Measurements from ENCODE around the gene AHI1. TPM values are rescaled to one million over a fixed set of nuclear protein-coding genes. Genes with fewer than 3 reads are reported as not detected.

The AHI1 gene
- total and polyA plus RNA-seq, 2 donors, result 11.5 to 21.0 TPM

DNA sequence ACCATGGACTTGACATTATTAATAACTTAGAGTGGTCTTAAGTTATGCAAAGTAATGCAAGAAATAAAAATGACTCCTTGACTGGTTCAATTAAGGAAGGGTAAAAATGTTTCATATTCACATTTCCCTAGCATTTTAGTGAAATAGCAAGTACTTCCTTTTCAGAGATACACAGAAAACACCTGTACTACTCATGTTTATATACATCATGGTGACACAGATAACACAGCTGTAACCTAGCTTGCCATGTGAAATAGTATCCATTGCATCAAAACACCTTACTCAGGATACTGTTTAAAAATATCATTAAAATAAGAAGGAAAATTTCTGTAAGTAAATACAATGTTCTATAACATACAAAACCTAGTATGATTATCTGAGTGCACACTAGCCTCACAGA lies 102.4 kb downstream of the AHI1 start:
- peak; percentile 32 to 77 (median 55) for DNase-seq (ENCODE audit: low read depth in 6 of 9, low spot score in 9 of 9)
- Histone ChIP-seq H3K27me3 (ENCODE audit: control insufficient read depth in 2 of 2, insufficient read depth in 1 of 2, low read length in 1 of 2) (no peaks in the 10 kb centered on the region), H3K27ac (ENCODE audit: low read depth in 1 of 2, low read length in 1 of 2) (peak overlapping the region in 1 of 2 donors; percentile 90), H3K4me3 (ENCODE audit: low read length in 2 of 2) (no peak overlapping the region), H3K9me3 (ENCODE audit: control insufficient read depth in 2 of 2, insufficient read depth in 1 of 2, low read length in 1 of 2) (no peaks in the 10 kb centered on the region), H3K36me3 (ENCODE audit: control insufficient read depth in 2 of 2, insufficient read depth in 2 of 2, low read length in 1 of 2) (no peaks in the 10 kb centered on the region), H3K4me1 (ENCODE audit: control insufficient read depth in 2 of 2, insufficient read depth in 2 of 2, low read length in 2 of 2) (peaks cover 0 to 3% of the 10 kb centered on the region in 2 donors)

DNA sequence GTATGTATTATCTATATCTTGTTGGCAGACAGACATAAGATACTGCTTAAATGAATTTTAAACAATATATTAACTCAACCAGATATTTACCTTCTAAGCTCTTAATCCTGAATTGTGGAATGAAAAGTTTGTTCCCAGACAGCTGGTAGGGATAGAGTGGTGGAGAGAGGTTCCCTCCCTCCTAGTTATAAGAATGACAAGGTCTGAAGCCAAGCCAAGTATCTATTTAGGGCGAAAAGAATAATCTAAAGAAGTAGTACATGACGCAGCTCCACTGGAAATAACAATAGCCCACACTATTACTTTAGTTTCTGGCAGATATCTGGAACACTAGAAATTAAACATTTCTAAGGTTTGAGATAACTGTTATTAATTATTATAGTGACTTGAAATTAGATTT lies 104.3 kb downstream of the AHI1 start:
- Histone ChIP-seq H3K4me1 (ENCODE audit: control insufficient read depth in 2 of 2, insufficient read depth in 2 of 2, low read length in 2 of 2) (peaks cover 0 to 3% of the 10 kb centered on the region in 2 donors), H3K4me3 (ENCODE audit: low read length in 2 of 2) (no peak overlapping the region), H3K9me3 (ENCODE audit: control insufficient read depth in 2 of 2, insufficient read depth in 1 of 2, low read length in 1 of 2) (no peaks in the 10 kb centered on the region), H3K27me3 (ENCODE audit: control insufficient read depth in 2 of 2, insufficient read depth in 1 of 2, low read length in 1 of 2) (no peaks in the 10 kb centered on the region), H3K36me3 (ENCODE audit: control insufficient read depth in 2 of 2, insufficient read depth in 2 of 2, low read length in 1 of 2) (no peaks in the 10 kb centered on the region), H3K27ac (ENCODE audit: low read depth in 1 of 2, low read length in 1 of 2) (no peak overlapping the region)
- no peak for DNase-seq (ENCODE audit: low read depth in 6 of 9, low spot score in 9 of 9)
- whole genome bisulfite sequencing, result 94% methylated on average over 2 of the region's 2 CpGs

DNA sequence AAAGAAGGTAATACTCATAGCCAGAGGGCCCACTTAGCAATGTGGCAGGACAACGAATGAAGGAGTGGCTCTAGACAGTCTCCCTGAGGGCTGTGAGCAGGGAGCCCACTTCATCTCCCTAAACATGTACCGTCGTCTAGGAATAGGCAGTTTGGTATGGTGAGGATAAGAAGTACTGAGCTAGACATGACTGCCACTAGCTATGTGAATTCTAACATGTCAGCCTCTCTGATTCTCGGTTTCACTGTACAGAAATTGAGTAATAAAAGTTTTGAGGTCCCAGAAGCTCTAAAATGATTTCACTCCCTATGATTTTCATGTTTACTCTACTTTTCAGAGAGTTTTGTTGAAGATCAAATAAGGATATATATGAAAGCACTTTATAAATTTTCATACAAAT lies 107.1 kb downstream of the AHI1 start:
- Histone ChIP-seq H3K9me3 (ENCODE audit: control insufficient read depth in 2 of 2, insufficient read depth in 1 of 2, low read length in 1 of 2) (no peaks in the 10 kb centered on the region), H3K36me3 (ENCODE audit: control insufficient read depth in 2 of 2, insufficient read depth in 2 of 2, low read length in 1 of 2) (no peaks in the 10 kb centered on the region), H3K4me3 (ENCODE audit: low read length in 2 of 2) (no peak overlapping the region), H3K27ac (ENCODE audit: low read depth in 1 of 2, low read length in 1 of 2) (no peak overlapping the region), H3K27me3 (ENCODE audit: control insufficient read depth in 2 of 2, insufficient read depth in 1 of 2, low read length in 1 of 2) (no peaks in the 10 kb centered on the region), H3K4me1 (ENCODE audit: control insufficient read depth in 2 of 2, insufficient read depth in 2 of 2, low read length in 2 of 2) (peaks cover 0 to 3% of the 10 kb centered on the region in 2 donors)
- DNase-seq (ENCODE audit: low read depth in 6 of 9, low spot score in 9 of 9), result no peak
- 99% methylated on average over 4 of the region's 4 CpGs for WGBS

DNA sequence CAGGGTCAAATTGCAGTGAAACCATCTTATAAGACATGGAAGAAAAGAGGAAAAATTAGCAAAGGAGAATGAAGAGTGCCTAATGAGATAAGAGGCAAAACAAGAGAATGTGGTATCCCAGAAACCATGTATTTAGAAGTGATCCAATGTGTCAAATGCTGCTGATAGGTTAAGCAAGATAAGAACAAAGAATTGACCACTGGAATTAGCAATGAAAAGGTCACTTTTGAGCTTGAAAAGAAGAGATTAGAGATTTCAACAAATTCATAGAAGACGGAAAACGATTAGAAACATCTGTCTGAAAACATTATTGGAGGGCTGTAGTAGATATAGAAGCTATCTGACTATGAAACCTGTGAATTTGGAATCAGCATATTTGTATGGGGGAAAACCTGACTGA lies 112.2 kb downstream of the AHI1 start:
- 97% methylated on average over 2 of the region's 2 CpGs for WGBS
- no peak for DNase-seq (ENCODE audit: low read depth in 6 of 9, low spot score in 9 of 9)
- Histone ChIP-seq H3K4me3 (ENCODE audit: low read length in 2 of 2) (no peak overlapping the region), H3K4me1 (ENCODE audit: control insufficient read depth in 2 of 2, insufficient read depth in 2 of 2, low read length in 2 of 2) (no peaks in the 10 kb centered on the region), H3K27me3 (ENCODE audit: control insufficient read depth in 2 of 2, insufficient read depth in 1 of 2, low read length in 1 of 2) (no peaks in the 10 kb centered on the region), H3K27ac (ENCODE audit: low read depth in 1 of 2, low read length in 1 of 2) (no peak overlapping the region), H3K9me3 (ENCODE audit: control insufficient read depth in 2 of 2, insufficient read depth in 1 of 2, low read length in 1 of 2) (no peaks in the 10 kb centered on the region), H3K36me3 (ENCODE audit: control insufficient read depth in 2 of 2, insufficient read depth in 2 of 2, low read length in 1 of 2) (no peaks in the 10 kb centered on the region)

DNA sequence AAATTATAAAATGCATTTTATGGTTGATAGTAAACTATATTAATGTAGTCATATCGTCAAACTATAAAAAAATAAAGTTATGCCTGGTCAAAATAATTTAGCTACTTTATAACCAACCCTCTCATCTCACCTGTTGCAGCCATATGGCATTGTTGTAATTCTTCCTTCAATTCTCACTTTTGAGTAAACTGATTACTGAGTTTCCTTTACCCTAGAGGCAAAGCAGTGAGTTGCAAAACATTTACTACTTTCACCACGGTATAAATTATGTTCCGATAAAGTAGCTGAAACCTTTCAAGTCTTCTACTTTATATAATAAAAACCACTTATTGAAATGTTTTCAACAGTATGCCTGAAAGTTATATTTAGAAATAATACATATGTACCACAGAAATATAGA lies 113.8 kb downstream of the AHI1 start:
- Histone ChIP-seq H3K4me3 (ENCODE audit: low read length in 2 of 2) (no peak overlapping the region), H3K27me3 (ENCODE audit: control insufficient read depth in 2 of 2, insufficient read depth in 1 of 2, low read length in 1 of 2) (no peaks in the 10 kb centered on the region), H3K9me3 (ENCODE audit: control insufficient read depth in 2 of 2, insufficient read depth in 1 of 2, low read length in 1 of 2) (no peaks in the 10 kb centered on the region), H3K27ac (ENCODE audit: low read depth in 1 of 2, low read length in 1 of 2) (no peak overlapping the region), H3K4me1 (ENCODE audit: control insufficient read depth in 2 of 2, insufficient read depth in 2 of 2, low read length in 2 of 2) (no peaks in the 10 kb centered on the region), H3K36me3 (ENCODE audit: control insufficient read depth in 2 of 2, insufficient read depth in 2 of 2, low read length in 1 of 2) (no peaks in the 10 kb centered on the region)
- DNase-seq (ENCODE audit: low read depth in 6 of 9, low spot score in 9 of 9), result no peak
- 96% methylated on average over 3 of the region's 3 CpGs for WGBS

DNA sequence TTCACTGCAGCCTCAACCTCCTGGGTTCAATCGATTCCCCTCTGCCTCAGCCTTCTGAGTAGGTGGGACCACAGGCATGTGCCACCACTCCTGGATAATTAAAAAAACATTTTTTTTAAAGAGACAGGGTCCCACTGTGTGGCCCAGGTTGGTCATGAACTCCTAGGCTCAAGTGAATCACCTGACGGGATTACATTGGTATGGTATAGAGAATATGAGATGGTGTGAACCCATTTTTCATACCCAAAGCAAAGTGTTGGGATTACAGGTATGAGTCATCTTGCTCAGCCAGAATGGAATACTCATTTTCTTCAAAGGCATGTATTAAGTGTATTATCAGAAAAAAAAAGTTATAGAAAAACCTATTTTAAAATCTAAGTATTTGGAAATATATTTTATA lies 114.2 kb downstream of the AHI1 start:
- 95% methylated on average over 2 of the region's 2 CpGs for WGBS
- no peaks in the 10 kb centered on the region for H3K27me3 ChIP-seq (ENCODE audit: control insufficient read depth in 2 of 2, insufficient read depth in 1 of 2, low read length in 1 of 2)

DNA sequence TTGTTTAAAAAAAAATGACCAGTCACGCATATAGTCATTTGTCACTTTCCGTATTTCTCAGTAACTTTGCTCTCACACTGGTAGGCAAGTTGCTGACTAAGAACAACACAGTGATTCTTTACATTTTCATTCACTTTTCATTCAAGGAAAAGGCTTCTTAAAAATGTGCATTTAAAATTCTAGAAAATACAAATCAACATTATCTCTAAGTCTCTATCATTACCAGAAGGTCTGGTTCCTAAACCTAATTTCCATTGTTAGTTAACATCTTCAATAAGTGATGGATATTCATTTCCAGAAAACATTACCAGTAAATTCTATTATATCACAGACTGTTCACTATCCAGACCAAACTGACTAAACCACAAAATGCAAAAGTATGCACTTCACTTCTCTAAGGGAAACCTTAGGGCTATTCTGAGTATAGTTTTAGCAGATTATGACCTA lies 115.3 kb downstream of the AHI1 start:
- H3K4me3 ChIP-seq (ENCODE audit: low read length in 2 of 2), result no peak overlapping the region
- no peaks in the 10 kb centered on the region for H3K27me3 ChIP-seq (ENCODE audit: control insufficient read depth in 2 of 2, insufficient read depth in 1 of 2, low read length in 1 of 2)
- no peak for DNase-seq (ENCODE audit: low read depth in 6 of 9, low spot score in 9 of 9)
- no peaks in the 10 kb centered on the region for H3K9me3 ChIP-seq (ENCODE audit: control insufficient read depth in 2 of 2, insufficient read depth in 1 of 2, low read length in 1 of 2)
- no peaks in the 10 kb centered on the region for H3K36me3 ChIP-seq (ENCODE audit: control insufficient read depth in 2 of 2, insufficient read depth in 2 of 2, low read length in 1 of 2)
- no peaks in the 10 kb centered on the region for H3K4me1 ChIP-seq (ENCODE audit: control insufficient read depth in 2 of 2, insufficient read depth in 2 of 2, low read length in 2 of 2)
- H3K27ac ChIP-seq (ENCODE audit: low read depth in 1 of 2, low read length in 1 of 2), result no peak overlapping the region
- WGBS, result 68% methylated on average over 2 of the region's 2 CpGs

More for the DNA sequence above, 114.2 kb downstream of the AHI1 start:
- Histone ChIP-seq H3K27ac (ENCODE audit: low read depth in 1 of 2, low read length in 1 of 2) (no peak overlapping the region), H3K4me3 (ENCODE audit: low read length in 2 of 2) (no peak overlapping the region), H3K36me3 (ENCODE audit: control insufficient read depth in 2 of 2, insufficient read depth in 2 of 2, low read length in 1 of 2) (no peaks in the 10 kb centered on the region), H3K4me1 (ENCODE audit: control insufficient read depth in 2 of 2, insufficient read depth in 2 of 2, low read length in 2 of 2) (no peaks in the 10 kb centered on the region), H3K9me3 (ENCODE audit: control insufficient read depth in 2 of 2, insufficient read depth in 1 of 2, low read length in 1 of 2) (no peaks in the 10 kb centered on the region)
- no peak for DNase-seq (ENCODE audit: low read depth in 6 of 9, low spot score in 9 of 9)

DNA sequence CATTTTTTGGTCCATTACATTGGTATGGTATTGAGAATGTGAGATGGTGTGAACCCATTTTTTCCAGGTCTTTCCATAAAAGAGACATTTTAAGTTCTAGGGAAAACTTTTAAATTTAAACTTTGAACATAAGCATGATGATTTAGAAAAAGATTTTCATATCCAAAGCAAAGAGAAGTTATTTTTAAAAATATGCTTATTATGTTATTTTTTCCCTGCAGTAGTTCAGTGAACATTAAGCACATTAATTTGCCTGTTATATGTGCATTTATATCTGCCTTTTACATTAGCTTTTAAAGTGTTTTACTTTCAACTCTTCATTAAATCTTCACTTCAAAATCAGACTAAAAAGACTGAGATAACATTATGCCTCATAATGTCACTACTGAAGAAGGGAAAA lies 116.7 kb downstream of the AHI1 start:
- Histone ChIP-seq H3K4me1 (ENCODE audit: control insufficient read depth in 2 of 2, insufficient read depth in 2 of 2, low read length in 2 of 2) (no peaks in the 10 kb centered on the region), H3K27me3 (ENCODE audit: control insufficient read depth in 2 of 2, insufficient read depth in 1 of 2, low read length in 1 of 2) (no peaks in the 10 kb centered on the region)
- no peak for DNase-seq (ENCODE audit: low read depth in 6 of 9, low spot score in 9 of 9)

DNA sequence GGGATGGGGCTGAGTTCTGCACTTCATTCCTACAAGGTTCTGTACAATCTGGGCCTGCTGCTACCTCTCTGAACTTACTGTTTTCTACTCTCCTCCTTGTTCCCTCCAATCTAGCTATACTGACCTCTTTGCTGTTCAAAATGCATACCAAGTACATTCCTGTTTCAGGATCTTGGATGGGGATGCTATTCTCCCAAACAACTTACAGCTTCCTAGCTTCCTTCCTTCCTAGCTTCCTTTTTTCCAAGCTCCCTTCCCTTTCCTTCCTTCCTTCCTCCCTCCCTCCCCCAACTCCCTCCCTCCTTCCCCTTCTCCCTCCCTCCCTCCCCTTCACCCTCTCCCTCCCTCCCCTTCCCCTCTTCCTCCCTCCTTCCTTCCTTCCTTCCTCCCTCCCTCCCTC lies 117.9 kb downstream of the AHI1 start:
- DNase-seq (ENCODE audit: low read depth in 6 of 9, low spot score in 9 of 9), result no peak
- H3K36me3 ChIP-seq (ENCODE audit: control insufficient read depth in 2 of 2, insufficient read depth in 2 of 2, low read length in 1 of 2), result no peaks in the 10 kb centered on the region
- H3K4me3 ChIP-seq (ENCODE audit: low read length in 2 of 2), result no peak overlapping the region
- H3K27me3 ChIP-seq (ENCODE audit: control insufficient read depth in 2 of 2, insufficient read depth in 1 of 2, low read length in 1 of 2), result no peaks in the 10 kb centered on the region
- no peaks in the 10 kb centered on the region for H3K4me1 ChIP-seq (ENCODE audit: control insufficient read depth in 2 of 2, insufficient read depth in 2 of 2, low read length in 2 of 2)
- no peak overlapping the region for H3K27ac ChIP-seq (ENCODE audit: low read depth in 1 of 2, low read length in 1 of 2)
- H3K9me3 ChIP-seq (ENCODE audit: control insufficient read depth in 2 of 2, insufficient read depth in 1 of 2, low read length in 1 of 2), result no peaks in the 10 kb centered on the region

More for the DNA sequence above, 116.7 kb downstream of the AHI1 start:
- Histone ChIP-seq H3K27ac (ENCODE audit: low read depth in 1 of 2, low read length in 1 of 2) (no peak overlapping the region), H3K4me3 (ENCODE audit: low read length in 2 of 2) (no peak overlapping the region), H3K9me3 (ENCODE audit: control insufficient read depth in 2 of 2, insufficient read depth in 1 of 2, low read length in 1 of 2) (no peaks in the 10 kb centered on the region), H3K36me3 (ENCODE audit: control insufficient read depth in 2 of 2, insufficient read depth in 2 of 2, low read length in 1 of 2) (no peaks in the 10 kb centered on the region)

DNA sequence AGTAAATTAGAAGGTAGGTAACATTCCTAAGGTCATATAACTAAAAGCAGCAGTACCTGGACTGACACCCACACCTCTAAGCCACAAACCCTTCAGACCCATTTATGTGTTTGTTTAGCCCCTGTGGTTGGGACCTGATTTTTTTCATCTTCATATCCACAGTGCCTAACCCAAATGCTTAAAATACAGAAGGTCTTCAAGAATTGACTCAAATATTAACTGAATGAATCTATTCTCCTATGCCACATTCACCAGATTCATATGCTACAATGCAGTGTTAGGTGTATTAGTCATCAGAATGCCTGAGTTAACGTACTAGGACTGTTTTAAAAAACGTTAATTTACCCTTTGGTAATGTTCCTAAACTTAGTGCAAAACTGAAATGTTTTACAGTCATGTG lies 124.8 kb downstream of the AHI1 start:
- no peaks in the 10 kb centered on the region for H3K4me1 ChIP-seq (ENCODE audit: control insufficient read depth in 2 of 2, insufficient read depth in 2 of 2, low read length in 2 of 2)
- H3K27ac ChIP-seq (ENCODE audit: low read depth in 1 of 2, low read length in 1 of 2), result no peak overlapping the region
- WGBS, result 95% methylated on average over 2 of the region's 2 CpGs
- no peaks in the 10 kb centered on the region for H3K27me3 ChIP-seq (ENCODE audit: control insufficient read depth in 2 of 2, insufficient read depth in 1 of 2, low read length in 1 of 2)
- no peak overlapping the region for H3K4me3 ChIP-seq (ENCODE audit: low read length in 2 of 2)
- no peak for DNase-seq (ENCODE audit: low read depth in 6 of 9, low spot score in 9 of 9)
- H3K36me3 ChIP-seq (ENCODE audit: control insufficient read depth in 2 of 2, insufficient read depth in 2 of 2, low read length in 1 of 2), result peaks cover 0 to 7% of the 10 kb centered on the region in 2 donors
- peaks cover 0 to 15% of the 10 kb centered on the region in 2 donors for H3K9me3 ChIP-seq (ENCODE audit: control insufficient read depth in 2 of 2, insufficient read depth in 1 of 2, low read length in 1 of 2)

Data from thymus (tissue), 11 donors.